Mucosa of rectum (tissue), 2 donors: ENCODE data around the gene SH2B2.

Source experiments
- H3K27ac ChIP-seq, 2 donors: one replicate each; pipeline ENCODE4 v1.7.0; 2013; ENCODE audit warnings: inconsistent platforms in 2 of 2, low read depth in 2 of 2, low read length in 2 of 2
- H3K27me3 ChIP-seq, 2 donors: one replicate each; pipeline ENCODE4 v1.7.0; 2013; ENCODE audit warnings: low read length in 2 of 2; ENCODE audit not compliant: control insufficient read depth in 2 of 2, insufficient read depth in 2 of 2
- H3K36me3 ChIP-seq, 2 donors: one replicate each; pipeline ENCODE4 v1.7.0; 2013; ENCODE audit warnings: low read length in 2 of 2; ENCODE audit not compliant: control insufficient read depth in 2 of 2, insufficient read depth in 2 of 2
- H3K4me1 ChIP-seq, 2 donors: one replicate each; pipeline ENCODE4 v1.7.0; 2013; ENCODE audit warnings: low read length in 2 of 2, mild to moderate bottlenecking in 1 of 2; ENCODE audit not compliant: control insufficient read depth in 2 of 2, insufficient read depth in 2 of 2
- H3K4me3 ChIP-seq, 2 donors: one replicate each; pipeline ENCODE4 v1.7.0; 2013; ENCODE audit warnings: low read length in 2 of 2
- H3K9ac ChIP-seq, 2 donors: one replicate each; pipeline ENCODE4 v1.7.0; 2013; ENCODE audit warnings: low read length in 2 of 2, low read depth in 1 of 2, mild to moderate bottlenecking in 1 of 2
- H3K9me3 ChIP-seq, 2 donors: one replicate each; pipeline ENCODE4 v1.7.0; 2013; ENCODE audit warnings: low read length in 2 of 2; ENCODE audit not compliant: control insufficient read depth in 2 of 2
- donor health status: healthy.
- donor health status: Normal muscosa, but diverticular disease.

SH2B2 gene

DNA sequence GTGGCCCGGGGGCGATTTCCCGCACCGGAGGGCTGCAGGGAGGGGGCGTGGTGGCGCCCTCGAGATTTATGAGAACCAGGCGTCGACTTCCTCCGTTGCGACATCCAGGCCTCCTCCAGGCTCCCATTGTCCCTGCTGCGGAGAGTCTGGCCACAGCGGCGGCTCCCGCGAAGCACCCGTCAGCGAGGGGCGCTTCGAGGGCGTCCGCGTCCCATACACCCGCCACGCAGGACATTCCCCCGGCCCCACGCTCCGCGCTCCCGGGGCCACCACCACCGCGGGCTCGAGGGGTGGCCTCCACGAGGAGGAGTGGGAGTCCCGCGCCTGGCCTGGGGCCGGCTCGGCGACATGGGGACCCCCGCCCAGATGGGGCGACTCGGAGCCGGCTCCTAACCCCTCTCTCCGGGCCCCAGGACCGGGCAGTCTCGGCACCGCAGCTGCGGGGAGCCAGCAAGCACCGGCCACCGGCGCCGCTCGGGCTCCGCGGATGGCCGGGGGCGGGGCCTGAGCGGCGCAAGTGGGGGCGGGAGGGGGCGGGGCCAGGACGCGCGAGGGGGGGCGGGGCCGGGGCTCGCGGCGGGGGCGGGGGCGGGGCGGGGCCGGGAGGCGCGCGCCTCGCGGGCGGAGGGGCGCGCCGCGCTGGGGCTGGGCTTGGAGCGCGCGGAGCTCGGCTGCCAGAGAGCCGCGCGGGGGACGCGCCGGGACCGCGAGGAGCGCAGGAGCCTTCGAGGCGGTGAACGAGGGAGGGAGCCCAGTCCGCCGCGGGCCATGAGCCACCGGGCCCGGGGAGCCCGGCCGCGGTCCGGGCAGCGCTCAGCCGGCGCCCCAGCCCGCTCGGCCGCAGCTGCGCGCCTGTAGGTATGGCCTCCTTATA lies at the start of gene SH2B2:
SH2B2 (plus strand) TSS at position 632 of the 874 bp plus-strand sequence. CDS start 13,683 bp downstream, outside the sequence.
- peak within 1 kb of the TSS; percentile 78 to 80 for H3K4me3 ChIP-seq
- H3K4me1 ChIP-seq = peaks cover 2 to 12% of the 10 kb centered on the region in 2 donors
- peak within 1 kb of the TSS; percentile 39 to 78 for H3K27ac ChIP-seq

DNA sequence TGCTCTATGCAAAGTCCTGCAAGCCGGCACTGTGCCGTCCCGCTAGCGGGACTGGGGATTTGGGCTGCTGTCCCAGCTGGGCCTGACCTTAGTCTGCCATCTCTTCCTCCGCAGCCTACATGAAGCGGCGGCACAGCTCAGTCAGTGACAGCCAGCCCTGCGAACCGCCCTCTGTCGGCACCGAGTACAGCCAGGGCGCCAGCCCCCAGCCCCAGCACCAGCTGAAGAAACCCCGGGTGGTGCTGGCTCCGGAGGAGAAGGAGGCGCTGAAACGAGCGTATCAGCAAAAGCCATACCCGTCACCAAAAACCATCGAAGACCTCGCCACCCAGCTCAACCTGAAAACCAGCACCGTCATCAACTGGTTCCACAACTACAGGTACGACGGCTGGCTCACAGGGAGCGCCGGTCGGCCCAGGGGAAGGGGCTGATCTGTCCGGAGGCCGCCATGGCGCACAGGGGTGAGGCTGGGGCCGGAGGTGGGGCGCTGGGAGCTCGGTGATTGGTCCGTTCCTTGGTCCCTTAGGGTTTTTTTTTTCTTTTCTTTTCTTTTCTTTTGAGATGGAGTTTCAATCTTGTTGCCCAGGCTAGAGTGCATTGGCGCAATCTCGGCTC lies 47.4 kb upstream of the SH2B2 start:
- Histone ChIP-seq H3K4me1 (no peaks in the 10 kb centered on the region), H3K27ac (no peak overlapping the region), H3K4me3 (no peak overlapping the region), H3K9me3 (no peaks in the 10 kb centered on the region), H3K27me3 (no peaks in the 10 kb centered on the region), H3K36me3 (peaks cover 13 to 18% of the 10 kb centered on the region in 2 donors), H3K9ac (no peak overlapping the region)

More for the DNA sequence above, at the start of gene SH2B2:
- no peaks in the 10 kb centered on the region for H3K9me3 ChIP-seq
- H3K27me3 ChIP-seq = no peaks in the 10 kb centered on the region
- no peaks in the 10 kb centered on the region for H3K36me3 ChIP-seq
- H3K9ac ChIP-seq = peak within 1 kb of the TSS; percentile 56 to 74

DNA sequence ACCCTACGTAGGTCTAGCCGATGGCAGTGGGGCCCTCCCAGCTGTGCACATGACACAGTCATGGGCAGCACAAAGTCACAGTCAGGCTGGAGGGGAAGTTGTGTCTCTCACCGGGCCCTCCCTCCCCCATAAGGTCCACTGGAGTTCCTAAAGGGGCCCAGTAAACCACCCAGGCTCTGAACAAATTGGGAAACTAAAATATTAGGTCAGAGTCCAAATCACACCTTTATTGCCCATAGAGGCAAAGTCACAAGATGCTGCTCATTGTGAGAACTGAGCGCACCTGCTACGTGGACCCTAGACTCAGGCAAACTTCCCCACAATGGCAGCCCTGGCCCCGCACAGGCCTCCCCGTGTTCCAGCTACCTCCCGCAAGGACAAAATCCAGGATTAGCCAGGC lies 45.2 kb upstream of the SH2B2 start:
- no peaks in the 10 kb centered on the region for H3K9me3 ChIP-seq
- no peaks in the 10 kb centered on the region for H3K4me1 ChIP-seq
- no peak overlapping the region for H3K9ac ChIP-seq
- H3K27ac ChIP-seq = no peak overlapping the region
- peaks cover 13 to 19% of the 10 kb centered on the region in 2 donors for H3K36me3 ChIP-seq
- H3K4me3 ChIP-seq = no peak overlapping the region
- H3K27me3 ChIP-seq = no peaks in the 10 kb centered on the region

DNA sequence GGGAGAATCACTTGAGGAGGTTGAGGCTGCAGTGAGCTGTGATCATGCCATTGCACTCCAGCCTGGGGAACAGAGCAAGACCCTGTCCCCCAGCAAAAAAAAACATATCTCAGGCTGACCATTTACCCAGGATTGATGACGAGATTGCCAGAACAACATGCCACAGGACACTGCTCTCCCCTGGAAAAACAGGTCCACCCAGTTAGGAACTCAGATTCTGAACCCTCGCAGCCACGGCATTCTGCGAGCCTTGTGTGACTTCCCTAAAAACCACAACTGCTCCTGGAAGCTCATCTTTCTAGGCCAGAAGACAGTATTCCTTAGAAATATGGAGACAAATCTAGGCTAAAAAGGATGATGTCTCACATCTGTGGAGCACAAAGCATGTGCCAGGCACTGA lies 42.1 kb upstream of the SH2B2 start:
- Histone ChIP-seq H3K27me3 (no peaks in the 10 kb centered on the region), H3K36me3 (peaks cover 11 to 12% of the 10 kb centered on the region in 2 donors), H3K27ac (no peak overlapping the region), H3K9ac (no peak overlapping the region), H3K4me3 (no peak overlapping the region), H3K4me1 (no peaks in the 10 kb centered on the region), H3K9me3 (no peaks in the 10 kb centered on the region)

DNA sequence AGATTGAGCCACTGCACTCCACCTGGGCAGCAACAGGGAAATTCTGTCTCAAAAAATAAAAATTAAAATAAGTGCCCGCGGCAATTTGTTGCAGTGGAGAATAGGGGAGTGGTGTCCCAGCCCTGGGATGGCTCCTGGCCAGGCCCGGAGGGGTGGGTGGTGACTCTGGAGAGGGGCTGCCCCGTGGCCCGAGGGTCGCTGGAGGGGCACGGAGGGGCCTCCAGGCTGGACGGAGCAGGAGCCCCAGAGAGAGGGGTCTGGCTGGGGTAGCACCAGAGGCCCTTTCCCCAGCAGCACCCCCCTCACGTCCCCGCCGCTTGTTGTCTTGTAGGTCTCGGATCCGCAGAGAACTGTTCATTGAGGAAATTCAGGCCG lies 38.6 kb upstream of the SH2B2 start:
- Histone ChIP-seq H3K9ac (no peak overlapping the region), H3K27ac (no peak overlapping the region), H3K9me3 (no peaks in the 10 kb centered on the region), H3K4me3 (no peak overlapping the region), H3K36me3 (peaks cover 11% of the 10 kb centered on the region in 2 donors), H3K4me1 (no peaks in the 10 kb centered on the region), H3K27me3 (no peaks in the 10 kb centered on the region)

DNA sequence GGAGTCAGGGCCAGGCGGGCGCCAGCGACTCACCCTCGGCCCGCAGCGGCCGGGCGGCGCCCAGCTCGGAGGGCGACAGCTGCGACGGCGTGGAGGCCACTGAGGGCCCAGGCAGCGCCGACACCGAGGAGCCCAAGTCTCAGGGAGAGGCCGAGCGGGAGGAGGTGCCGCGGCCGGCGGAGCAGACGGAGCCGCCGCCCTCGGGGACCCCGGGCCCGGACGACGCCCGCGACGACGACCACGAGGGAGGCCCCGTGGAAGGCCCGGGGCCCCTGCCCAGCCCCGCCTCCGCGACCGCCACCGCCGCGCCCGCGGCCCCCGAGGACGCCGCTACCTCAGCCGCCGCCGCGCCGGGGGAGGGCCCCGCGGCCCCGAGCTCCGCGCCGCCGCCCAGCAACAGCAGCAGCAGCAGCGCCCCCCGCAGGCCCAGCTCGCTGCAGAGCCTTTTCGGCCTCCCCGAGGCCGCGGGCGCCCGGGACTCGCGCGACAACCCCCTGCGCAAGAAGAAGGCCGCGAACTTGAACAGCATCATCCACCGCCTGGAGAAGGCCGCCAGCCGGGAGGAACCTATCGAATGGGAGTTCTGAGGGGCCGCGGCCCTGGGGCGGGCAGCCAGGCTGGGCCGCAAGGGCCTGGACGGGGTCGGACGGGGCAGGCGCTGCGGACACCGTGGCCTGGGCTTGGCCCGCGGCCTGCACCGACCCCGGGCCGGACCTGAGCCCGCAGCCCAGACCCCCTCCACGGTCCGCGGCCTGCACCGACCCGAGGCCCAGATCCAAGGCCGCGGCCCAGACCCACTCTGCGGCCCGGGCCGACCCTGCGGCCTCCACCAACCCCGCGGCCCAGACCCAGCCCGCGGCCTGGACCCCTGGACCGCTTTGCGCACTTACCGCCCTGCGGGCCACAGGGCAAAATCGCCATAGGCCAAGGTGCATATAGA lies 37.9 kb upstream of the SH2B2 start:
- no peak overlapping the region for H3K9ac ChIP-seq
- H3K4me1 ChIP-seq = no peaks in the 10 kb centered on the region
- H3K36me3 ChIP-seq = peaks cover 11% of the 10 kb centered on the region in 2 donors
- no peak overlapping the region for H3K4me3 ChIP-seq
- H3K27ac ChIP-seq = no peak overlapping the region
- no peaks in the 10 kb centered on the region for H3K9me3 ChIP-seq
- H3K27me3 ChIP-seq = no peaks in the 10 kb centered on the region

DNA sequence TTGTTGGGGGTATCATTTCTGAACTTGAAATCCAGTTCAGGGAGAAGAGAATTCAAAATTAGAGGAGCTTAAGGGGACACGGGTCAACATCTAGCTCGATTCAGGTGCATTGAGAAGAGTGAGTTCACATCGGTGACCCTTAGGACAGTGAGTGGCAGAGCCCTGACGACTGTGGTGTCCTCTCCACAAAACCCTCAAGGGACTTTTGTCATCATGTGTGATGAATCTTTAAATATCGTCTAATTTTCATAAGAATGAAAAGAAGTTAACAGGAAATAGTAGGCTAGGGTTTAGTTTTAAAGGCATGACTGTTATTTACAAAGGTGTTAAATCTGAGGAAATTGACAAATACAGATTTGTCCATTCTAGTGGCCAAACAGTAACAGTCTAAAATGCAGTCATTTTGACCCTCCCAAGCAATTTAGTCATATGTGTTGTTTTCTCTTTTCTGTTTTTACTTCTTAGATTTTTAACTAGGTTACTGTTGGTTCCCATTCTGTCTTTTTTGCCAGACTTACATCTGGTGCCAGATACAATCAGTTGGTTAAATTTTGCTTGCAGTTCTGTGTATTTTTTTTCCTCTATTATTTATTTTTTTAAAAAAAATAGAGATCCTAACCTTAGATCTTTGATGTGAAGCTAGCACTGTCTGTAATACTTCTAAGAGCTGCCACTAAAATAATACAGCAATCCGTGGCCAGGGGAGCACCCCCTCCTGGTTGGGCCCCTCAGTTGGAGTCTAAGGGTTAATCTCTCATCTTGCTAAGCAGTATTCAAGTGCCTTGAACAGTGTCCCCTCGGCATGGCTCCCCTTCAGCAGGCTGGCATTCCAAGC lies 34.9 kb upstream of the SH2B2 start:
- H3K27ac ChIP-seq = no peak overlapping the region
- no peaks in the 10 kb centered on the region for H3K4me1 ChIP-seq
- H3K27me3 ChIP-seq = no peaks in the 10 kb centered on the region
- no peaks in the 10 kb centered on the region for H3K9me3 ChIP-seq
- peaks cover 5 to 9% of the 10 kb centered on the region in 2 donors for H3K36me3 ChIP-seq
- no peak overlapping the region for H3K9ac ChIP-seq
- no peak overlapping the region for H3K4me3 ChIP-seq

DNA sequence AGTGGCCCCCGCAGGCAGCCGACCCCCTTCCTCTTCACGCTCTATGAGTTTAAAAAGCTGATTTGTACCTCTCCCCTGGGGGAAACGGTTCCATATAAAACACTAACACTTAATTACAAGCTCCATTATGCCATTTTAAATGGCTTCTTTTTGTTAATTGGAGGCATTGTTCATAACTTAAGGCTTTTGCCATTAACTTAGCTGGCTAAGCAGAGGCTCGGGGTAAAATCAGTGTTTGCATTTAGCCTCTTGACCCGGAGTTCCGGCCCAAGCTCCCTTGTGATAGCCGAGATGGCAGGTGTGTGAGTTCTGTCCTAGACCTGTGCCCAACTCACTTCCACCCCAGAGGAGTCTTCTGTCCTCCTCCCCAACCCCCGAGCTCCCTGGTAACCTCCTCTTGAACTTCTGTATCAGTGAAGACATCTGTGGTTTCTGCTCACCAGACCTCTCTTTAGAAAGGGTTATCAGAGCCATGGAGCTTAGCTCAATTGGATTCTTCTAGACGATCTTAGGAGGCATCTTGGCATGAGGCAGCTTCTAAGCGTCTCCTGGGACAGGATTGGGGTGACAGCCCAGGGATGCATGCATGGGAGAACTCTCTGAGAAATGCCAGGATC lies 34.2 kb upstream of the SH2B2 start:
- H3K36me3 ChIP-seq = peaks cover 5 to 9% of the 10 kb centered on the region in 2 donors
- H3K9me3 ChIP-seq = no peaks in the 10 kb centered on the region
- H3K9ac ChIP-seq = no peak overlapping the region
- no peaks in the 10 kb centered on the region for H3K27me3 ChIP-seq
- no peak overlapping the region for H3K27ac ChIP-seq
- H3K4me1 ChIP-seq = no peaks in the 10 kb centered on the region
- no peak overlapping the region for H3K4me3 ChIP-seq
